WTC11 (cell line): ENCODE results near the gene MALAT1.

Experiments
- CBFB ChIP-seq: sonication (generic); formaldehyde crosslinking; IDR thresholded peaks from 2 replicates; pipeline ENCODE4 v1.8.1; 2022; ENCODE audit warnings: mild to moderate bottlenecking, low read depth, missing genetic modification reagents
- CREM ChIP-seq: sonication (generic); formaldehyde crosslinking; IDR thresholded peaks from 2 replicates; pipeline ENCODE4 v1.8.1; 2022; ENCODE audit warnings: mild to moderate bottlenecking, missing genetic modification reagents, moderate library complexity
- TP53 ChIP-seq: sonication (generic); formaldehyde crosslinking; IDR thresholded peaks from 2 replicates; pipeline ENCODE4 v1.8.1; 2023; ENCODE audit warnings: mild to moderate bottlenecking, missing genetic modification reagents
- USF2 ChIP-seq: sonication (generic); formaldehyde crosslinking; IDR thresholded peaks from 2 replicates; pipeline ENCODE4 v1.8.1; 2023; ENCODE audit warnings: mild to moderate bottlenecking, missing genetic modification reagents, moderate library complexity
- ZNF512 ChIP-seq: sonication (generic); formaldehyde crosslinking; IDR thresholded peaks from 2 replicates; pipeline ENCODE4 v1.8.1; 2022; ENCODE audit warnings: missing genetic modification reagents, borderline replicate concordance
- TF ChIP-seq, protein P1 (sequence below): sonication (generic); formaldehyde crosslinking; IDR thresholded peaks from 2 replicates; pipeline ENCODE4 v1.8.1; 2023; ENCODE audit warnings: mild to moderate bottlenecking, missing genetic modification reagents
- TF ChIP-seq, protein P2 (sequence below): fragments of 200-600 bp; IDR thresholded peaks from 2 replicates; pipeline ENCODE4 v1.8.0; 2022; ENCODE audit warnings: antibody characterized with exemption

- TF ChIP-seq, protein P1, sequence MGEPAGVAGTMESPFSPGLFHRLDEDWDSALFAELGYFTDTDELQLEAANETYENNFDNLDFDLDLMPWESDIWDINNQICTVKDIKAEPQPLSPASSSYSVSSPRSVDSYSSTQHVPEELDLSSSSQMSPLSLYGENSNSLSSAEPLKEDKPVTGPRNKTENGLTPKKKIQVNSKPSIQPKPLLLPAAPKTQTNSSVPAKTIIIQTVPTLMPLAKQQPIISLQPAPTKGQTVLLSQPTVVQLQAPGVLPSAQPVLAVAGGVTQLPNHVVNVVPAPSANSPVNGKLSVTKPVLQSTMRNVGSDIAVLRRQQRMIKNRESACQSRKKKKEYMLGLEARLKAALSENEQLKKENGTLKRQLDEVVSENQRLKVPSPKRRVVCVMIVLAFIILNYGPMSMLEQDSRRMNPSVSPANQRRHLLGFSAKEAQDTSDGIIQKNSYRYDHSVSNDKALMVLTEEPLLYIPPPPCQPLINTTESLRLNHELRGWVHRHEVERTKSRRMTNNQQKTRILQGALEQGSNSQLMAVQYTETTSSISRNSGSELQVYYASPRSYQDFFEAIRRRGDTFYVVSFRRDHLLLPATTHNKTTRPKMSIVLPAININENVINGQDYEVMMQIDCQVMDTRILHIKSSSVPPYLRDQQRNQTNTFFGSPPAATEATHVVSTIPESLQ (CRISPR knock-in tag): no peak
- TF ChIP-seq TP53 (CRISPR knock-in tag) (no peak), USF2 (CRISPR knock-in tag) (no peak), CBFB (no peak), ZNF512 (CRISPR knock-in tag) (no peak), CREM (CRISPR knock-in tag) (no peak)
- TF ChIP-seq, protein P2, sequence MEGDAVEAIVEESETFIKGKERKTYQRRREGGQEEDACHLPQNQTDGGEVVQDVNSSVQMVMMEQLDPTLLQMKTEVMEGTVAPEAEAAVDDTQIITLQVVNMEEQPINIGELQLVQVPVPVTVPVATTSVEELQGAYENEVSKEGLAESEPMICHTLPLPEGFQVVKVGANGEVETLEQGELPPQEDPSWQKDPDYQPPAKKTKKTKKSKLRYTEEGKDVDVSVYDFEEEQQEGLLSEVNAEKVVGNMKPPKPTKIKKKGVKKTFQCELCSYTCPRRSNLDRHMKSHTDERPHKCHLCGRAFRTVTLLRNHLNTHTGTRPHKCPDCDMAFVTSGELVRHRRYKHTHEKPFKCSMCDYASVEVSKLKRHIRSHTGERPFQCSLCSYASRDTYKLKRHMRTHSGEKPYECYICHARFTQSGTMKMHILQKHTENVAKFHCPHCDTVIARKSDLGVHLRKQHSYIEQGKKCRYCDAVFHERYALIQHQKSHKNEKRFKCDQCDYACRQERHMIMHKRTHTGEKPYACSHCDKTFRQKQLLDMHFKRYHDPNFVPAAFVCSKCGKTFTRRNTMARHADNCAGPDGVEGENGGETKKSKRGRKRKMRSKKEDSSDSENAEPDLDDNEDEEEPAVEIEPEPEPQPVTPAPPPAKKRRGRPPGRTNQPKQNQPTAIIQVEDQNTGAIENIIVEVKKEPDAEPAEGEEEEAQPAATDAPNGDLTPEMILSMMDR: peak; percentile 41; the same call in 1 of the 2 replicates
Measured at GRCh38 chr11:65547446-65548125, 48.7 kb downstream of the MALAT1 start.
